ENCODE measurements around the gene AQP2. TPM values are rescaled to one million over a fixed set of nuclear protein-coding genes. Genes with fewer than 3 reads are reported as not detected.

The AQP2 gene
- total RNA-seq, 1 donor from 2014 or later, result not detected

Other genes with a start within 250 kb of the AQP2 start
- gene FMNL3, start 243.3 kb upstream of the AQP2 start, total RNA-seq, result 2.2 and 2.6 TPM in 2 replicates
- gene TMBIM6, start 209.2 kb upstream of the AQP2 start, total RNA-seq, result 570 and 818 TPM in 2 replicates
- gene NCKAP5L, start 122.3 kb upstream of the AQP2 start, total RNA-seq, result 3.1 and 3.7 TPM in 2 replicates
- gene BCDIN3D, start 107.6 kb upstream of the AQP2 start, total RNA-seq, result 6.8 and 7.4 TPM in 2 replicates
- 0.53 TPM in 1 of 2 replicates, not detected in the other for gene FAIM2, start 46.8 kb upstream of the AQP2 start, total RNA-seq
- gene AQP5, start 11.1 kb downstream of the AQP2 start, total RNA-seq, result 1.3 and 9.9 TPM in 2 replicates
- under 0.01 TPM in 1 of 2 replicates, not detected in the other for gene AQP6, start 22.2 kb downstream of the AQP2 start, total RNA-seq
- gene RACGAP1, start 74.8 kb downstream of the AQP2 start, total RNA-seq, result 9.6 and 11.3 TPM in 2 replicates
- 1.3 and 1.4 TPM in 2 replicates for gene ASIC1, start 106.9 kb downstream of the AQP2 start, total RNA-seq
- gene SMARCD1, start 134.6 kb downstream of the AQP2 start, total RNA-seq, result 24.2 and 27.9 TPM in 2 replicates
- 0.26 and 0.53 TPM in 2 replicates for gene GPD1, start 153.3 kb downstream of the AQP2 start, total RNA-seq
- gene COX14, start 161.5 kb downstream of the AQP2 start, total RNA-seq, result 47.9 and 52.1 TPM in 2 replicates
- 21.9 and 30.3 TPM in 2 replicates for gene CERS5, start 216.6 kb downstream of the AQP2 start, total RNA-seq

Measured in bronchial epithelial cell (primary cell).